HEK293 (cell line): ENCODE measurements around the gene TRMT44.

Source experiments
- ATF2 ChIP-seq: fragments of 450-650 bp; formaldehyde crosslinking; IDR thresholded peaks from 2 replicates; pipeline ENCODE4 v1.5.1; 2016; ENCODE audit warnings: missing biosample characterization, missing genetic modification characterization, low read depth
- BCL11A ChIP-seq: fragments of 450-650 bp; formaldehyde crosslinking; IDR thresholded peaks from 2 replicates; pipeline ENCODE4 v1.5.1; 2016; ENCODE audit warnings: low read depth, missing biosample characterization, missing genetic modification characterization
- HIC1 ChIP-seq: fragments of 450-650 bp; formaldehyde crosslinking; IDR thresholded peaks from 2 replicates; pipeline ENCODE4 v1.5.1; 2016; ENCODE audit warnings: missing biosample characterization, missing genetic modification characterization
- INSM2 ChIP-seq: fragments of 450-650 bp; formaldehyde crosslinking; IDR thresholded peaks from 2 replicates; pipeline ENCODE4 v1.5.1; 2016; ENCODE audit warnings: missing biosample characterization, missing genetic modification characterization
- PATZ1 ChIP-seq: fragments of 450-650 bp; formaldehyde crosslinking; IDR thresholded peaks from 2 replicates; pipeline ENCODE4 v1.5.1; 2016; ENCODE audit warnings: missing biosample characterization, missing genetic modification characterization
- SALL2 ChIP-seq: fragments of 450-650 bp; formaldehyde crosslinking; IDR thresholded peaks from 2 replicates; pipeline ENCODE4 v1.5.0; 2017; ENCODE audit warnings: missing biosample characterization, mild to moderate bottlenecking, missing genetic modification characterization, borderline replicate concordance
- WT1 ChIP-seq: fragments of 450-650 bp; formaldehyde crosslinking; IDR thresholded peaks from 2 replicates; pipeline ENCODE4 v1.5.1; 2016; ENCODE audit warnings: missing biosample characterization, missing genetic modification characterization
- ZBTB11 ChIP-seq: fragments of 450-650 bp; formaldehyde crosslinking; conservative IDR thresholded peaks from 2 replicates; pipeline ENCODE4 v1.5.1; 2016; ENCODE audit warnings: low read depth, missing biosample characterization, missing genetic modification characterization
- ZFHX2 ChIP-seq: fragments of 450-650 bp; formaldehyde crosslinking; conservative IDR thresholded peaks from 2 replicates; pipeline ENCODE4 v1.5.1; 2016; ENCODE audit warnings: missing biosample characterization, missing genetic modification characterization
- ZNF121 ChIP-seq: fragments of 450-650 bp; formaldehyde crosslinking; IDR thresholded peaks from 2 replicates; pipeline ENCODE4 v1.5.1; 2016; ENCODE audit warnings: missing biosample characterization, missing genetic modification characterization
- ZNF16 ChIP-seq: fragments of 450-650 bp; formaldehyde crosslinking; IDR thresholded peaks from 2 replicates; pipeline ENCODE4 v1.5.1; 2016; ENCODE audit warnings: low read depth, missing biosample characterization, missing genetic modification characterization
- ZNF350 ChIP-seq: fragments of 450-650 bp; formaldehyde crosslinking; IDR thresholded peaks from 2 replicates; pipeline ENCODE4 v1.5.0; 2017; ENCODE audit warnings: missing biosample characterization, mild to moderate bottlenecking, missing genetic modification characterization
- ZNF394 ChIP-seq: fragments of 450-650 bp; formaldehyde crosslinking; IDR thresholded peaks from 2 replicates; pipeline ENCODE4 v1.5.1; 2016; ENCODE audit warnings: missing biosample characterization, missing genetic modification characterization, mild to moderate bottlenecking, moderate library complexity, borderline replicate concordance
- ZNF404 ChIP-seq: fragments of 450-650 bp; formaldehyde crosslinking; IDR thresholded peaks from 2 replicates; pipeline ENCODE4 v1.5.1; 2017; ENCODE audit warnings: missing biosample characterization, missing genetic modification characterization
- ZNF488 ChIP-seq: fragments of 450-650 bp; formaldehyde crosslinking; IDR thresholded peaks from 2 replicates; pipeline ENCODE4 v1.5.1; 2016; ENCODE audit warnings: missing biosample characterization, missing genetic modification characterization
- ZNF549 ChIP-seq: fragments of 450-650 bp; IDR thresholded peaks from 2 replicates; pipeline ENCODE4 v1.5.1; 2018; ENCODE audit warnings: missing biosample characterization, missing genetic modification characterization, mild to moderate bottlenecking, inconsistent platforms, moderate library complexity
- ZNF555 ChIP-seq: fragments of 450-650 bp; formaldehyde crosslinking; conservative IDR thresholded peaks from 2 replicates; pipeline ENCODE4 v1.5.1; 2017; ENCODE audit warnings: missing biosample characterization, mild to moderate bottlenecking, missing genetic modification characterization, inconsistent platforms
- ZNF571 ChIP-seq: fragments of 450-650 bp; formaldehyde crosslinking; IDR thresholded peaks from 2 replicates; pipeline ENCODE4 v1.5.0; 2017; ENCODE audit warnings: missing biosample characterization, missing genetic modification characterization
- ZNF600 ChIP-seq: fragments of 450-650 bp; formaldehyde crosslinking; IDR thresholded peaks from 2 replicates; pipeline ENCODE4 v1.5.1; 2016; ENCODE audit warnings: missing biosample characterization, missing genetic modification characterization
- ZNF645 ChIP-seq: fragments of 450-650 bp; formaldehyde crosslinking; IDR thresholded peaks from 2 replicates; pipeline ENCODE4; 2016; ENCODE audit warnings: missing biosample characterization, missing genetic modification characterization
- ZNF692 ChIP-seq: fragments of 450-650 bp; formaldehyde crosslinking; IDR thresholded peaks from 2 replicates; pipeline ENCODE4 v1.5.1; 2016; ENCODE audit warnings: missing biosample characterization, missing genetic modification characterization
- ZNF701 ChIP-seq: fragments of 450-650 bp; formaldehyde crosslinking; IDR thresholded peaks from 2 replicates; pipeline ENCODE4 v1.5.1; 2016; ENCODE audit warnings: missing biosample characterization, missing genetic modification characterization
- ZNF776 ChIP-seq: fragments of 450-650 bp; formaldehyde crosslinking; IDR thresholded peaks from 2 replicates; pipeline ENCODE4 v1.5.0; 2017; ENCODE audit warnings: missing biosample characterization, missing genetic modification characterization, borderline replicate concordance
- ZNF791 ChIP-seq: fragments of 450-650 bp; formaldehyde crosslinking; IDR thresholded peaks from 2 replicates; pipeline ENCODE4 v1.5.1; 2016; ENCODE audit warnings: missing biosample characterization, missing genetic modification characterization

The TRMT44 gene

GRCh38 chr4:8440492-8441311 is at the start of gene TRMT44, which contains the start of gene ACOX3 (continued):
- peak; percentile 87 for TF ChIP-seq ZBTB11 (tag by site-specific recombination)
- no peak for TF ChIP-seq ZNF350 (tag by site-specific recombination)
- no peak for TF ChIP-seq ZNF776 (tag by site-specific recombination)
- TF ChIP-seq WT1, result no peak
- peak; percentile 34; the same call in 1 of the 2 replicates for TF ChIP-seq HIC1 (tag by site-specific recombination)
- TF ChIP-seq INSM2, result no peak
- TF ChIP-seq ZNF701 (tag by site-specific recombination), result no peak
- no peak for TF ChIP-seq ZNF121 (tag by site-specific recombination)
- TF ChIP-seq ZNF791 (tag by site-specific recombination), result no peak
- no peak for TF ChIP-seq ZNF404 (tag by site-specific recombination)
- peak; percentile 94 for TF ChIP-seq ATF2 (tag by site-specific recombination)
- TF ChIP-seq BCL11A, result no peak
- peak; percentile 78 for TF ChIP-seq ZNF600
- no peak for TF ChIP-seq ZNF571 (tag by site-specific recombination)
- no peak for TF ChIP-seq ZNF555 (tag by site-specific recombination)
- TF ChIP-seq SALL2 (tag by site-specific recombination), result no peak
- TF ChIP-seq ZNF394 (tag by site-specific recombination), result no peak
- TF ChIP-seq ZFHX2 (tag by site-specific recombination), result peak; percentile 68
- TF ChIP-seq ZNF16 (tag by site-specific recombination), result no peak
- TF ChIP-seq PATZ1 (tag by site-specific recombination), result no peak
- no peak for TF ChIP-seq ZNF645 (tag by site-specific recombination)
- no peak for TF ChIP-seq ZNF488
- TF ChIP-seq ZNF692 (tag by site-specific recombination), result no peak
- TF ChIP-seq ZNF549 (tag by site-specific recombination), result no peak
